ENCODE data around the gene ENGASE. TPM values are rescaled to one million over a fixed set of nuclear protein-coding genes. Genes with fewer than 3 reads are reported as not detected.

ENGASE gene
- total RNA-seq, 1 donor from 2014 or later, result 51.5 TPM

DNA sequence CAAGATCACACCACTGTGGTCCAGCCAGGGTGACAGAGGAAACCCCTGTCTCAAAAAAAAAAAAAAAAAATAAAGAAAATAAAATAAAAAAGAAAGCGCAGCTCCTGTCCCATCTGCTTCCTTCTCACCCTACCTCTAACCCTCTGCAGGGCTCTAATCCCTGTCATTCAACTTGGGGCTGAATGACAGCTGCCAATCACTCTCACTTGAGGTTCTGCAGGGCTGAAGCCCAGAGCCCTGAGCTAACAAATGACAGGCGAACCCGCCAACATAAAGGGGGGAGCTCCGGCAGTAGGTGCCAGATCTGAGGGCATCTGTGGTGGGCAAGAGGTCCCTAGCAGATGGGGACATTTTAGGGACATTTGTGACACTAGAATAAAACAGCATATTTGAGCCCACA is 44.3 kb downstream of the ENGASE start:
- DNase-seq, result no peak
- H3K27me3 Mint-ChIP-seq (ENCODE audit: unreplicated experiment), result peaks cover 17% of the 10 kb centered on the region
- no peak overlapping the region for H3K4me3 Mint-ChIP-seq (ENCODE audit: unreplicated experiment)
- H3K27ac Mint-ChIP-seq (ENCODE audit: unreplicated experiment), result no peak overlapping the region
- H3K4me1 Mint-ChIP-seq (ENCODE audit: low read depth, unreplicated experiment), result no peaks in the 10 kb centered on the region
- peaks cover 5% of the 10 kb centered on the region for H3K9me3 Mint-ChIP-seq (ENCODE audit: unreplicated experiment)
- TF ChIP-seq, protein P1, sequence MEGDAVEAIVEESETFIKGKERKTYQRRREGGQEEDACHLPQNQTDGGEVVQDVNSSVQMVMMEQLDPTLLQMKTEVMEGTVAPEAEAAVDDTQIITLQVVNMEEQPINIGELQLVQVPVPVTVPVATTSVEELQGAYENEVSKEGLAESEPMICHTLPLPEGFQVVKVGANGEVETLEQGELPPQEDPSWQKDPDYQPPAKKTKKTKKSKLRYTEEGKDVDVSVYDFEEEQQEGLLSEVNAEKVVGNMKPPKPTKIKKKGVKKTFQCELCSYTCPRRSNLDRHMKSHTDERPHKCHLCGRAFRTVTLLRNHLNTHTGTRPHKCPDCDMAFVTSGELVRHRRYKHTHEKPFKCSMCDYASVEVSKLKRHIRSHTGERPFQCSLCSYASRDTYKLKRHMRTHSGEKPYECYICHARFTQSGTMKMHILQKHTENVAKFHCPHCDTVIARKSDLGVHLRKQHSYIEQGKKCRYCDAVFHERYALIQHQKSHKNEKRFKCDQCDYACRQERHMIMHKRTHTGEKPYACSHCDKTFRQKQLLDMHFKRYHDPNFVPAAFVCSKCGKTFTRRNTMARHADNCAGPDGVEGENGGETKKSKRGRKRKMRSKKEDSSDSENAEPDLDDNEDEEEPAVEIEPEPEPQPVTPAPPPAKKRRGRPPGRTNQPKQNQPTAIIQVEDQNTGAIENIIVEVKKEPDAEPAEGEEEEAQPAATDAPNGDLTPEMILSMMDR (IDR thresholded peaks at IDR 0.05; ENCODE audit: partially characterized antibody, unreplicated experiment), result no peak
- no peaks in the 10 kb centered on the region for H3K36me3 Mint-ChIP-seq (ENCODE audit: unreplicated experiment)

DNA sequence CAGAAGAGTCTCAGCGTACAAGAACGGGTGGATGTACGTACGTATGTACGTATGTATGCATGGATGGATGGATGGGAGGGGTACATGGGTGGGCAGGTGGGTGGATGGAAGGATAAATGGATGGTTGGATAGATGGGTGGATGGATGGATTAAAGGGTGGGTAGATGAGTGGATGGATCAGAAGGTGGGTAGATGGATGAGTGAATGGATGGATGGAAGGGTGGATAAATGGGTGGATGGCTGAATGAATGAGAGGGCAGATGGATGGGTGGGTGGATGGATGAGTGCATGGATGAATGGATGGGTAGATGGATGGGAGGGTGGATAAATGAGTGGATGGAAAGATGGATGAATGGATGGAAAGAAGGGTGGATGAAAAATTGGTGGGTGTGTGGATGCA is 45.6 kb downstream of the ENGASE start:
- no peaks in the 10 kb centered on the region for H3K4me1 Mint-ChIP-seq (ENCODE audit: low read depth, unreplicated experiment)
- TF ChIP-seq, protein P1 (IDR thresholded peaks at IDR 0.05; ENCODE audit: partially characterized antibody, unreplicated experiment), result no peak
- H3K27me3 Mint-ChIP-seq (ENCODE audit: unreplicated experiment), result peaks cover 13% of the 10 kb centered on the region
- no peak for DNase-seq
- H3K4me3 Mint-ChIP-seq (ENCODE audit: unreplicated experiment), result no peak overlapping the region
- peaks cover 5% of the 10 kb centered on the region for H3K9me3 Mint-ChIP-seq (ENCODE audit: unreplicated experiment)
- no peak overlapping the region for H3K27ac Mint-ChIP-seq (ENCODE audit: unreplicated experiment)
- H3K36me3 Mint-ChIP-seq (ENCODE audit: unreplicated experiment), result no peaks in the 10 kb centered on the region

DNA sequence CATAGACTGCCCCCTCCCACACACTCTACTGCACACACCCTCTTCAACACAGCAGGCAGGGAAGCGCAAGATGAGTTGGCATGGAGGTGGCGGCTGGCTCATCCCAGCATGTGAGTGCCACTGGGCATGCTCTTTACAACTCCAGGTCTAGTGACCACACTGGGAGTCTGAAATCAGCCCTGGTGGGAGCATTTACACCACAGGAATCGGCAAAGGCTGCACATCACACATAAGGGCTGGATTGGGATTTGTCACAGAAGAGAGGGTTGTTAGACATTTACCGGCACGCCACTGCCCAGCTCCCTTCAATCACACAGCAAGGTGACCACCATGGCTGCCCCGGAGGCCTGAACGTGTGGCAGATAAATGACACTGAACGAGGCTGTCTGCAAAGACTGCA is 49.4 kb downstream of the ENGASE start:
- TF ChIP-seq, protein P1 (IDR thresholded peaks at IDR 0.05; ENCODE audit: partially characterized antibody, unreplicated experiment), result no peak
- Mint-ChIP-seq H3K4me3 (ENCODE audit: unreplicated experiment) (no peak overlapping the region), H3K27ac (ENCODE audit: unreplicated experiment) (no peak overlapping the region), H3K36me3 (ENCODE audit: unreplicated experiment) (no peaks in the 10 kb centered on the region), H3K27me3 (ENCODE audit: unreplicated experiment) (peaks cover 12% of the 10 kb centered on the region), H3K4me1 (ENCODE audit: low read depth, unreplicated experiment) (peaks cover 7% of the 10 kb centered on the region), H3K9me3 (ENCODE audit: unreplicated experiment) (peaks cover 10% of the 10 kb centered on the region)
- DNase-seq, result no peak

DNA sequence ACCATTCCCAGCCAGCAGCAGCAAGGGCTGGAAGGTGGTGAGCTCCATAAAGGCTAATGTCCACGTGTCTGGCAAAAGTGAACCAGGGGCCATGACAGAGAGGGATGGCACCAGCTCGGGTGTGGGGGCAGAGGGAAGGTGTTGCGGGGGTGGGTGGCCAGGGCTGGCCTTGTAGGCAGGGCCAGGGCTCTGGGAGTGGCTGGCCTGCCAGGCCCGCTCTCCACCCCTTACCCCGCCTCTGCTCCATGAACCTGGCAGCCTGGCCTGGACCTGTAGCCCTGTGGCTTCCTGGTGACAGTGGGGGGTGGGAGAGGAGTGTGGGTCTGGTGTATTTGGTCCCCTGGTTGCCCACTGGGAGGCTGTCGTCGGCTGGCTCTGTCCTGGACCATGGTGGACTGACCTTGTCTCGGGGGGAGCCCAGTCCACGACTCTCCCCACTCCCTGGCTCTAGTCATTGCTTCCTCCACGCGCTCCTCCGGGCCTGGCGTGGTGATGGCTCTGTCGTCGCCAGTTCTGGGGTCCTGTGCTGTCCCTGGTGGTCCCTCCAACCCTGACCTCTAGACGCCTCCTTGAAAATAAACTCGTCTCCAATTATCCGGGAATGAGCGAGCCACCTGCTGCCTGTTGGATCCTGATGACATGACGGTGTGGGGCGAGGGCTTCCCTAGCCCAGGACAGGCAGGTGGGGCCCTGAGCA is 50.0 kb downstream of the ENGASE start:
- no peak for DNase-seq
- Mint-ChIP-seq H3K9me3 (ENCODE audit: unreplicated experiment) (peaks cover 10% of the 10 kb centered on the region), H3K36me3 (ENCODE audit: unreplicated experiment) (no peaks in the 10 kb centered on the region), H3K27me3 (ENCODE audit: unreplicated experiment) (peaks cover 11% of the 10 kb centered on the region), H3K4me1 (ENCODE audit: low read depth, unreplicated experiment) (peaks cover 7% of the 10 kb centered on the region), H3K27ac (ENCODE audit: unreplicated experiment) (no peak overlapping the region), H3K4me3 (ENCODE audit: unreplicated experiment) (no peak overlapping the region)
- TF ChIP-seq, protein P1 (IDR thresholded peaks at IDR 0.05; ENCODE audit: partially characterized antibody, unreplicated experiment), result no peak

DNA sequence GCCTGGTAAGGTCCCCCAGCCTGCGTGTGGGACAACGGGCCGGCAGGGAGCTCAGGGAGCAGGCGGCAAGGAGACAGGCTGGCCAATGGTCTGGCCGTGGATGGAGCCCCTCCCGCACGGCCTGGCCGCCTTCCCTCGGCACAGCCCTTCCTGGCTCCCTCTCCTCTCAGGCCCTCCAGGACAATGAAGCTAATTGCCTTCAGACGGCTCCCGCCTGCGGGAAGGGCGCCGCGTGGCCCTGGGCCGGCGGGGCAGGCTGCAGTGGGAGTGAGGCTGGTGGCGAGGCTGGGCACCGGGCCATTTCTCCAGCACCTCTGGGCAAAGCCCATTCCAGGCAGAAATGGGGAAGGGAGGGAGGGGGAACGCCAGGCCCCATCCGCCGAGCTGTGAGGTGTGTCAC is 50.9 kb downstream of the ENGASE start:
- Mint-ChIP-seq H3K9me3 (ENCODE audit: unreplicated experiment) (peaks cover 10% of the 10 kb centered on the region), H3K4me3 (ENCODE audit: unreplicated experiment) (no peak overlapping the region), H3K27me3 (ENCODE audit: unreplicated experiment) (peaks cover 7% of the 10 kb centered on the region), H3K27ac (ENCODE audit: unreplicated experiment) (no peak overlapping the region), H3K36me3 (ENCODE audit: unreplicated experiment) (no peaks in the 10 kb centered on the region), H3K4me1 (ENCODE audit: low read depth, unreplicated experiment) (peaks cover 7% of the 10 kb centered on the region)
- TF ChIP-seq, protein P1 (IDR thresholded peaks at IDR 0.05; ENCODE audit: partially characterized antibody, unreplicated experiment), result no peak
- no peak for DNase-seq
